ENCODE measurements around the gene LSM4.
A peak's percentile ranks its signal among the peaks of the same experiment; 100 is the strongest.
"Not testable (repeated sequence)": the region's sequence is repeated elsewhere in the genome, so short reads cannot be mapped to it uniquely, and the experiment has no call there.

LSM4 gene

DNA sequence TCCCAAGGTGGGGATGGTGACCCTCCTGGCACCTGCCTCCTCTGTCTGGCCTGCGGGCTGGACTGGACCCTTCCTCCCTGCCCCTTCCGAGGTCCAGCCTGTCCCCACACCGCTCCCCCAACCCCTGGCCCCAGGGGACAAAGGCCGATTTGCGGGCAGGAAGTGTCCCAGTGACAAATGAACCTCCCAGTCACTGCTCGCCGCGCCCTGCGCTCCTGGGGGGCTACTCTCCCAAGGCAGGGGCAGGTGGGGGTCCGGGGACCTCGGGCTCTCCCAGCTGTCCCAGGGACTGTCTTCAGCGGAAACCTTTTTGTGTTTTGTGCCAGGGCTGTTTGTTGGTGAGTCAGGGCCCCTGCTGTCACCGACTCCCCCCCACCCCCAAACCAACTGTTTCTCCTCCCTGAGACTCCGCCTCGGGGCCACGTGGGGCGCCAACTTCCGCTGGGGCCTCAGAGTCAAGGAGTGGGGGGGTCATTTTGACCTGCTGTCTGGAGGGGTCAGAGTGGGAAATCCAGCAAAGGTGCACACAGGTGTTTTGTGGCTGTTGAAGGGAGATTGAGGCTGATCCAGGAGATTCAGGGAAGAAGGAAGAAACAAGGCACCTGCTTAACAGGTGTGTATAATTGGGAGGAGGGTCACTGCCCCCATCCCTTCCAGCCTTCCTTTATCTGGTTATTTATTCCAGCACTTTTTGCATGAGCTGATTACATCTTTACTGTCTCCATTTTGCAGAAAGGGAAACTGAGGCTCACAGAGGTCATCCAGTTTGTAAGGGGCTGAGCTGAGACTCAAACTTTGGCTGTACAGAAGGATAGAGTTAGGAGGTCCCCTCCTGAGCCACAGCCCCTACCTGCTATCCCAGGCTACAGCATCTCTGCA lies 18.4 kb upstream of the LSM4 start:
- no peak for DNase-seq

- DNase-seq: no peak
Observed at GRCh38 chr19:18340190-18340989, 17.5 kb upstream of the LSM4 start, which contains the start of gene PGPEP1. TSS of gene PGPEP1 (plus strand) at chr19:18340598. CDS start at chr19:18340682, 84 bp downstream.

GRCh38 chr19:18339723-18340122 lies 16.8 kb upstream of the LSM4 start:
- DNase-seq: no peak

DNA sequence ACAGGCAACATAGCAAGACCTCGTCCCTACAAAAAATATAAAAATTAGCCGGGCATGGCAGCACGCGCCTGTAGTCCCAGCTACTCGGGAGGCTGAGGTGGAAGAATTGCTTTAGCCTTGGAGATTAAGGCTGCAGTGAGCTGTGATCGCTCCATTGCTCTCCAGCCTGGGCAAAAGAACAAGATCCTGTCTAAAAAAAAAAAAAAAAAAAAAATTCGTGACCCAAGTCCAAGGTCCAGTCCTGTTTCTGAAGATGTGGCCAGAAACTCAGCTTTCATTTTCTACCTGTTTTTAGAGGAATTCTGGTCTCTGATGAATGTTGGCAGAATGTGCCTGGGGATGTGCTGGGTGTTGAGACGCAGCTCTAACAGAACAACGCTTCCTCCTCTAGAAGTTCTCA lies 15.7 kb upstream of the LSM4 start:
- no peak for DNase-seq

GRCh38 chr19:18336121-18336520 lies 13.2 kb upstream of the LSM4 start:
- DNase-seq: no peak

- no peak for DNase-seq
Observed at GRCh38 chr19:18333680-18334079, 10.8 kb upstream of the LSM4 start.

DNA sequence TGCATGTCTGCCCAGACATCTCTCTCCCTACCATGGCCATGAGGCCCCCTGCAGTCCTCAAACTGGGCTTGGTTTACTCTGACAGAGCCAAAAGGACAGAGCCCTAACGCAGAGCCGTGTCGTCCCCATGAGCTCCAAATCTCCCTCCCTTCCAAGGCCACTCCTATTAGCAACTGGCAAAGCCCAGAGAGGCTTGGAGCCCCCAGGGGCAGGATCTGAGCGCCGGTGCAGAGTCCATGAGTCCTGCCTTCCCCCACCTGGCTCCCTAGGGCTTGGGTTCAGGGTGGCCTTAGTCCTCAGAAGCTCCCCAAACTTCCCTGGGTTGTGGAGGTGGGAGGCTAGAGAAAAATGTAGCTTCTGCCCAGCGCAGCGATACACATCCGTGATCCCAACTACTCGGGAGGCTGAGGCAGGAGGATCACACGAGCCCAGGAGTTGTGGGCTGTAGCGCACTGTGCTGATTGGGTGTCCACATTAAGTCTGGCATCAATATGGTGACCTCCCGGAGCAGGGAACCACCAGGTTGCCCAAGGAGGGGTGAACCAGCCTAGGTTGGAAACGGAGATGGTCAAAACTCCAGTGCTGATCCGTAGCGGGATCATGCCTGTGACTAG lies 10.1 kb upstream of the LSM4 start:
- no peak for DNase-seq

DNA sequence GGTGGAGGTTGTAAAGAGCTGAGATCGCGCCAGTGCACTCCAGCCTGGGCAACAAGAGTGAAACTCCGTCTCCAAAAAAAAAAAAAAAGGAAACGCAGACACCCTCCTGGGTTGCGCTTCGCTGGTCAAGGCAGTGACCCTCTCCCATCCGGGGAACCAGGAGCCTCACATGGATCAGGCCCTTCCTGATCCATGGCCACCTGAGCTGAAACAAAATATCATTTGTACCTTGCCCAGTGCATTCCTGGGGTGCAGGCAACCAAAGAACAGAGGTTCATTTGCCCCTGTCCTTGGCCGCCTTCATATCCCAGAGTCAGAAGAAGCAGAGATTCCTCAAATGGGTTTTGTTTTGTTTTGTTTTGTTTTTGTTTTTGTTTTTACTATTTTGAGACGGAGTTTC lies 8.0 kb upstream of the LSM4 start:
- no peak for DNase-seq

DNA sequence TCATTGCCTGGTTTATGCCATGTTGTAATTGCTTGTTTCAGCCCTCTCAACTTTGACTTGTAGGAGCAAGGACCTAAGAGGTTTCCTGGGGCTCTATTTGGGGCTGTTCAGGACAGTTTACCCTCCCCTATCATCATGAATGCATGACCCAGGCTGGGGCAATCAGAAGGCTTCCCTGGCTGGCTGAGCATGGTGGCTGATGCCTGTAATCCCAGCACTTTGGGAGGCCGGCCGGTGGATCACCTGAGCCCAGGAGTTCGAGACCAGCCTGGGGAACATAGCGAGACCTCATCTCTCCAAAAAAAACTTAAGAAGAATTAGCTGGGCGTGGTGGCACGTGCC lies 6.1 kb upstream of the LSM4 start:
- DNase-seq: no peak

- DNase-seq: peak; percentile 96
Observed at GRCh38 chr19:18328340-18329034, 5.6 kb upstream of the LSM4 start.

DNA sequence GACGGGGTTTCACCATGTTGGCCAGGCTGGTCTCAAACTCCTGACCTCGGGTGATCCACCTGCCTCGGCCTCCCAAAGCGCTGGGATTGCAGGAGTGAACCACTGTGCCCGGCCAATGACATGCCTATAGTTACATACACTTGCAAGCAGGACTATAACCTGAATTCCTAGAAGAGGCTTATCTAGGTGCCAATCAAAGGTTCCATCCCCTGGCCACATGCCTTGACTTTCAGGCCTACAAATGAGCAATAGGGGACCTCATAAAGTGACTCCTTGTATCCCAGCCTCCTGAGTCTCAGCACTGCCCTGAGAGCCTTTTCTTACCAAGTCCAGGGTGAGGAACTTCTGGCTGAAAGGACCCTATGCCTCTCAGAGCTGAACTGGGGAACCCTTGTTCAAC lies 3.9 kb upstream of the LSM4 start:
- DNase-seq: no peak

GRCh38 chr19:18324373-18324731 lies 1.5 kb upstream of the LSM4 start:
- not testable (repeated sequence) for DNase-seq

DNA sequence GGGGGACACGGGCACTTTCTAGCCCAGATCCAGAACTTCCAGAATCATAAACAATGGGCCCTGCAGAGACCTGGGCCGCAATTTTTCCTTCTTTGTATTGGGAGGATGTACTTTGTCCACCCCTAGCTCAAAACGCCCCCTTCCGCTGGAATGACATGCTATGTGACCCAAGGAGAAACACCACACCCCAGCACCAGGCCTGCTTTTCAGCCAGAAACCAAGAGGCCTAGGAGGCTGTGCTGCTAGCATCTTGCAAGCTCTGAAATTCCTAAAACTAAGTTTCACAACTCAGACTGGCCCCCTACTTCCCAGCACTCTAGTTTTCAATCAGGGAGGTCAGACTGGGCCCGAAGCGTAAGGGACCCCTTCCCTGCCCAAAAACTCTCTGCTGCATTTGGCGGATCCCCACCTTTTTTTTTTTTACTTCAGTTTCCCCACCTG lies 538 bp downstream of the LSM4 start:
- DNase-seq: no peak

GRCh38 chr19:18321734-18322102 lies 1.2 kb downstream of the LSM4 start:
- DNase-seq: no peak

GRCh38 chr19:18320865-18321733 lies 1.8 kb downstream of the LSM4 start:
- no peak for DNase-seq

DNA sequence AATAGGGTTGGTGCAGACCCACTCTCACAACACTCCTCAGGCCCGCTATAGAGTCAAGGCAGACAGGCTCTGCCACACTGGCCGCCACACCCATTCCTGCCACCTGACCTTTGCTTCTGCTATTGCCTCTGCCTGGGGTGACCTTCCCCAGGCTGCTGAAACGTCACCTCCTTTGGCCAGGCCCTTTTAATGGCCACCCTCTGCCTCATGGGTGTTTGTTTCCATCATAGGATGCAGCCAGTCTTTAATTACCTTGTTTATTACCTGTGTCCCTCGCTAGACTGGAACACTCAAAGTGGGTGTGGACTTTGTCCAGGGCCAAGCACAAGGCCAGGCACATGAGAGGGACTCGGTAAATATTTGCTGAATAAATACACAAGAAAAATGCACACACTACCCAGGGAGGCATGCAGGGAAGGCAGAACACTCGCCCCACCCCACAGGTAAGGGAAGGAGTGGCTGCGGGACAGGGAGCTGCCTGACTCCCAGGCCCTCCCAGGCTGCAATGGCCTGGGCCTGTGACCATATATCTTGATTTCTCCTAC lies 3.2 kb downstream of the LSM4 start:
- DNase-seq: no peak

DNA sequence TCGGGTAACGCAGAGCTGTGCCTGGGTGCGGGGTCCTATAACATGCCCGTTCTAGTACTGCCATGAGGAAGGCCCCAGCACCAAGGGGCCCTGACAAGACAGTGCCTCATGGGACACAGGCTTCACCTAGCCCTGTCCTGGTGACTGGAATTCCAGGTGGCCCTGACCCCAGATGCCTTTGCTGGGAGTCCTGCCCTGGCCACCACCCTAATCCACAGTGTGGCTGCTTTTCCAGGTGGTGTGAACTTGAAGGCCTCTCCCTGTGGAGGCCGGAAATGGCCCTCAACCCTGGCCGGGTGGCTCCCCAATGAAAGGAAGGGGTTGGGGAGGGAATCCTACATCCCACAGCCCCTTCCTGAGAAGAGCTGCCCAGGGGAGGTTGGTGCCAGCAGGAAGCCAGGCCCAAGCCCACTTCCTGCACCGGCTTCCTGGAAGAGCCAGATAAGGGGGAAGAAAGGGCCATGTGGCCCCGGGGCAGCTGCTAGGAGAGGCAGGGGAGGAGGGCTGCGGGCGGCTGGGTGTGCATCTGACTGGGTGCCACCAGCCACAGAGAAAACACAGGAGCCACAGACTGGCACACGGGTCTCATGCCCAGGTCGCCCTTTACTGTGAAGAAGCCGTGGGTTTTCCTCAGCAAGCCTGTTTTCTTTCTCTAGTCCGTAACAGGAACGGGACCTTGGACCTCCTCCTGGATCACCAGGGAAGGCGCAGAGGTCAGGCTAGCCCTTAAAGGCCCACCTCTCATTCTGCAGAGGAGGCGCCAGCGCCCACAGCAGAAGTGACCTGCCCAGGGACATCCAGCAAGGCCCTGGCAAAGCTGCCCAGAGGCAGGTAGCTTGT lies 4.7 kb downstream of the LSM4 start:
- DNase-seq: no peak

GRCh38 chr19:18313398-18313797 lies 9.5 kb downstream of the LSM4 start:
- DNase-seq: no peak

GRCh38 chr19:18312092-18312534 lies 10.8 kb downstream of the LSM4 start:
- no peak for DNase-seq

DNA sequence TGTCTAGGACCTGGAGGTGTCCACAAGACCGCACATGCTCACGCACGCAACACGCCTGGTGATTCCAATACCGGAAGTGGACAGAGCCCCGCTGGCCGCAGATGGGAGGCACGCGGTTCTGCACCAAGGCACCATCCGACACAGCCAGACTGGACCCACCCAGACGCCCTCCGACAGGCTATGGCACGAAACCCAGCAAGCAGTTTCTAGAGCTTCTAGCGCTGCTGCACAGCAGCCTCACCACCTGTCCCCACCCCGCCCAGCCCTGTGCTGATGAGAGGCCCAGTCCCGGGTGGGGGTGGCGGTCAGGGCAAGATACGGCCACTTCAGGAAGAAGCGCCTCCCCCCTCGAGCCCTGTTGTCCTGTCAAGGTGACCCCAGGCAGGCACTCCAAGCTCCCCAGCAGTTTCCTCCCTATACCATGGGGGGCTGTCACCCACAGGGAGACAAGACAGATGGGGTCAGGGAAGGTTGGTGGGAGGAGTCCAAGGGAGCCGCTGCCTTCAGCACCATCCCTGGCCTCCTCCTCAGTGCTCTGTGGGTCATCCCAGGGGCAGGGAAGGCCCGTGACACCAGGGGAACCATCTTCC lies 11.3 kb downstream of the LSM4 start:
- DNase-seq: no peak
